Lower leg skin (tissue), 4 donors: Measurements from ENCODE around the gene STX16. TPM values are rescaled to one million over a fixed set of nuclear protein-coding genes. Genes with fewer than 3 reads are reported as not detected.

Experiments
- DNase-seq, 2 donors: peaks; one replicate each; pipeline ENCODE4 v3.0.0-alpha.2; 2019; ENCODE audit warnings: low spot score in 2 of 2
- H3K4me3 ChIP-seq: fragments of 200-600 bp; sonication (generic); 2 replicates; pipeline ENCODE4 v1.5.1; 2017; ENCODE audit warnings: mild to moderate bottlenecking, low read depth; ENCODE audit not compliant: poor library complexity, severe bottlenecking
- CTCF ChIP-seq, 3 donors: fragments of 450-650 bp; IDR thresholded peaks; one replicate each; pipeline ENCODE4 v1.5.1; 2016; ENCODE audit warnings: antibody characterized with exemption in 3 of 3, mild to moderate bottlenecking in 3 of 3, moderate library complexity in 2 of 3
- POLR2A ChIP-seq, 2 donors: fragments of 450-650 bp; IDR thresholded peaks; one replicate each; pipeline ENCODE4 v1.6.1; 2016 to 2017; ENCODE audit warnings: antibody characterized with exemption in 2 of 2, mild to moderate bottlenecking in 1 of 2, moderate library complexity in 1 of 2
- WGBS, 2 donors: methylation state at CpG; one replicate each; pipeline ENCODE4 v1.1.5; 2018; 5-methylcytosine and 5-hydroxymethylcytosine counted together
- intact Hi-C: fragments of 100-400 bp; cut with DNase I; formaldehyde crosslinking; loops from one replicate; pipeline ENCODE4 v1.15.0; 2023; ENCODE audit warnings: low total_unique reads
- total RNA-seq, 4 donors: library from RNA; depleted of rRNA; stranded (reverse); fragments of >200 nt; gene quantifications; one replicate each; pipeline ENCODE4 v1.1.0, GENCODE V29; 2016

Gene STX16
- total RNA-seq, 4 donors from 2014 or later, result 36.0 to 52.1 (median 44.2) TPM

DNA sequence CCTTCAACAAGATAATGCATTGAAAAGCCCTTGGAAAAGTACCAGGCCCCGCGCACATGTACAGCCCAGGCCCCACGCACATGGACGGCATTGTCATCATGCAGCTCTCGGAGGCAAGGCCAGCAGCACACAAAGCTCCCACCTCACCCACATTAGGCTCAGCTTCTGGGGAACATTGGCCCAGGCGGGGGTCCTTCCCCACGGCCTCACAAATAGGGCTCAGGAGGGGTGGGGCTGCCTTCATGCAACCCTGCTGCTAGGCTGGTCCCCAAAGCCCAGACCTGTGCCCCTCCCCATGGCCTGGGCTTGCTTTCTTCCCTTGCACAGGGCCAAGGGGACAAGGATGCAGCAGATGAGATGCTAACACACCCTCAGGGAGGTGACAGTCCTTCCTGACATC, 68.2 kb downstream of the STX16 start:
- peak; percentile 9 to 73 for DNase-seq
- H3K4me3 ChIP-seq, result no peak overlapping the region
- no peak for TF ChIP-seq POLR2A (IDR thresholded peaks at IDR 0.05)
- no peak for TF ChIP-seq CTCF (IDR thresholded peaks at IDR 0.05)
- WGBS, 2 donors, result 74 to 77% methylated on average over 5 to 7 of the region's 7 CpGs
- intact Hi-C loops, result no loop called here

GRCh38 chr20:58719971-58720371, 68.9 kb downstream of the STX16 start:
- intact Hi-C loops, result no loop called here
- TF ChIP-seq CTCF (IDR thresholded peaks at IDR 0.05) (no peak), POLR2A (IDR thresholded peaks at IDR 0.05) (no peak)
- DNase-seq, result peak; percentile 12 to 80
- no peak overlapping the region for H3K4me3 ChIP-seq
- WGBS, 2 donors, result 19 to 29% methylated on average over 6 of the region's 6 CpGs

- peak in 1 of 2 donors; percentile 63 for DNase-seq
These were observed 69.8 kb downstream of the STX16 start for GRCh38 chr20:58720890-58721289.

GRCh38 chr20:58721951-58722778, 71.1 kb downstream of the STX16 start:
- intact Hi-C loops, result no loop called here
- peak; percentile 53 to 89 for DNase-seq
- 63 to 69% methylated on average over 22 of the region's 22 CpGs for WGBS, 2 donors
- H3K4me3 ChIP-seq, result no peak overlapping the region
- TF ChIP-seq POLR2A (IDR thresholded peaks at IDR 0.05), result no peak
- no peak for TF ChIP-seq CTCF (IDR thresholded peaks at IDR 0.05)

More at GRCh38 chr20:58720890-58721289, 69.8 kb downstream of the STX16 start:
- intact Hi-C loops, result no loop called here
- 96 to 97% methylated on average over 14 of the region's 14 CpGs for WGBS, 2 donors
- no peak overlapping the region for H3K4me3 ChIP-seq
- no peak for TF ChIP-seq CTCF (IDR thresholded peaks at IDR 0.05)

GRCh38 chr20:58722877-58723627, 72.0 kb downstream of the STX16 start:
- WGBS, 2 donors, result 79 to 80% methylated on average over 9 of the region's 9 CpGs
- DNase-seq, result peak in 1 of 2 donors; percentile 52

More at GRCh38 chr20:58722877-58723627, 72.0 kb downstream of the STX16 start:
- H3K4me3 ChIP-seq, result no peak overlapping the region
- TF ChIP-seq POLR2A (IDR thresholded peaks at IDR 0.05) (no peak), CTCF (IDR thresholded peaks at IDR 0.05) (no peak)
- intact Hi-C loops, result no loop called here
